A673 (cell line): Measurements from ENCODE around the gene ZNF85.

Experiments used
- CTCF ChIP-seq: fragments of 300-800, 200-600 bp; sonication (generic); conservative IDR thresholded peaks from 2 replicates; pipeline ENCODE4 v1.5.1; 2017; ENCODE audit warnings: low read depth, mild to moderate bottlenecking, antibody characterized with exemption, low read length, moderate library complexity, mixed read lengths
- EZH2 ChIP-seq: fragments of 200-600 bp; sonication (generic); IDR thresholded peaks from 2 replicates; pipeline ENCODE4 v1.6.1; 2017; ENCODE audit warnings: borderline replicate concordance, low read depth, mild to moderate bottlenecking, mixed read lengths, antibody characterized with exemption, low read length; ENCODE audit not compliant: poor library complexity, severe bottlenecking

GRCh38 chr19:20926796-20927195, 3.7 kb downstream of the ZNF85 start:
- no peak for TF ChIP-seq CTCF
- TF ChIP-seq EZH2 = no peak
